Right renal cortex interstitium (tissue), 3 donors: ENCODE results near the gene STAMBPL1. TPM values are rescaled to one million over a fixed set of nuclear protein-coding genes. Genes with fewer than 3 reads are reported as not detected.
"Not testable (repeated sequence)": the region's sequence is repeated elsewhere in the genome, so short reads cannot be mapped to it uniquely, and the experiment has no call there.

Source experiments
- DNase-seq, 3 donors: peaks; one replicate each; pipeline ENCODE4 v3.0.0-alpha.2; 2013; ENCODE audit warnings: low read depth in 3 of 3, low spot score in 2 of 3
- polyA plus RNA-seq, 3 donors: library from polyadenylated mRNA; unstranded; fragments of 120-200 nt; gene quantifications; one replicate each; pipeline ENCODE4 v1.2.1, GENCODE V29; 2013; ENCODE audit not compliant: insufficient read length in 3 of 3

STAMBPL1 gene
- polyA plus RNA-seq, 3 donors: 1.7 to 2.0 (median 1.9) TPM

DNA sequence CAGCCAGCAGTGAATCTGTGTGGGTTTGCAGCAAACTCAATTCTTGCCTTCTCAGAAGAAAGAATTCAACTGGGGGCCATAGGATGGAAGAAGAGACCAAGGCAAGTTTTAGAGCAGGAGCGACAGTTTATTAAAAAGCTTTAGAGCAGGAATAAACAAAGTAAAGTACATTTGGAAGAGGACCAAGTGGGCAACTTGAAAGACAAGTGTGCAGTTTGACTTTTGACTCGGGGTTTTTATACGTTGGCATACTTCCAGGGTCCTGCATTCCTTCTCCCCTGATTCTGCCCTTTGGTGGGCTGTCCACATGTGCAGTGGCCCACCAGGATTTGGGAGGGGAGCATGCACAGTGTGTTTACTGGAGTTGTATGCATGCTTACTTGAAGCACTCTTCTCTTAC lies 25.4 kb upstream of the STAMBPL1 start:
- DNase-seq: no peak

DNA sequence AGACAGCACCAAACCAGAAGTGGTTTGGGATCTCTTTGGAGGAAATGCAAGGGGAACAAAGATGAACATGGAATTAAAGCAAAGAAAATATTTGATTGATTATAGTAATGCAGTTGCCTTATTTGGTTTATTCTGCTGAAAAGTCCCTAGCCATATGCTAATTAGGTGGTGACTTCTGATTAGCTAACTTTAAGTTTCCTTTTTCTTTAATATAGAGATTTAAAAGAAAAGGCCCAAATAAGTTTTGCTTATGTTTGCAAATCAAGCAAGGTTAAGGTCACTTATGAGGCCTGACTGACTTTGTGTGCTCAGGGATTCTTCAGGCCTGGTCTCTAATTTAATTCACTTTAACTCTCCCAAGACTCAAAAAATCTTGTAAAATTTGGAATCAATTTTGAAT lies 22.2 kb upstream of the STAMBPL1 start:
- DNase-seq: no peak

DNA sequence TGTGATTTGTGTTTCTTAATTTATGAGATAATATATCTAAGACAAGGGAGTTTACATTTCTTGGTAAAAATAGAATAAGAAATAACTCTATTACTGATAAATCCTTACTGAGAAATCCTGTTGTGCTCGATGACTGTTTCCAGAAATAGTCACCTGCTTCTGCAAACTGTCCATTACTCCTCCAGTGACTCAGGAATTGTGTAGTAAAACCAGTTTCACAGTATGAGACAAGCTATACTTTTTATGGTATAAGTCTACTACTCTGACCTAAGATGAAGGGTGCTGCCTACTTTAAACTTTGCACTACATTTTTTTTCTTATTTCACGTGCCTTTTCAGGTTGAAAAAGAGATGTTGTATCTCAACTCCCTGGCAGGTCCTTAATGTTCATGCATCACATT lies 21.6 kb upstream of the STAMBPL1 start:
- DNase-seq: no peak

DNA sequence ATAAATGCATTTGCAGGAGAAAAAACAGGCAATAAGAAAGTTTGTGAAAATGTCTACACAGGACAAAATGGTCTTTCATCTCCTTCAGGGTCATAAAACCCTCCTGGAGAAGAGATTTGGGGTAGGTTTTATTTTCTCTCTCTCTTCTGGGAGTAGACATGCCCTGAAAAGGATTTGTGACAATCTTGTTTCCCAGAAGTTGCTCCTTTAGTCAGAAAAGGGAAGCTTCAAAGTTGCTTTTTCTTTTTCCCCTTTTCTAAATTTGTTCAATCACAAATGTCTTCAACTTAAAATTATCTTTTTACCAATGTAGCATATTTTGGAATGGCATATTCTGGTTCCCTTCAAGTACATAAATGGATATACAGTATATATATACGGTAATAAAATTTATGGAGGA lies 19.0 kb upstream of the STAMBPL1 start:
- no peak for DNase-seq

DNA sequence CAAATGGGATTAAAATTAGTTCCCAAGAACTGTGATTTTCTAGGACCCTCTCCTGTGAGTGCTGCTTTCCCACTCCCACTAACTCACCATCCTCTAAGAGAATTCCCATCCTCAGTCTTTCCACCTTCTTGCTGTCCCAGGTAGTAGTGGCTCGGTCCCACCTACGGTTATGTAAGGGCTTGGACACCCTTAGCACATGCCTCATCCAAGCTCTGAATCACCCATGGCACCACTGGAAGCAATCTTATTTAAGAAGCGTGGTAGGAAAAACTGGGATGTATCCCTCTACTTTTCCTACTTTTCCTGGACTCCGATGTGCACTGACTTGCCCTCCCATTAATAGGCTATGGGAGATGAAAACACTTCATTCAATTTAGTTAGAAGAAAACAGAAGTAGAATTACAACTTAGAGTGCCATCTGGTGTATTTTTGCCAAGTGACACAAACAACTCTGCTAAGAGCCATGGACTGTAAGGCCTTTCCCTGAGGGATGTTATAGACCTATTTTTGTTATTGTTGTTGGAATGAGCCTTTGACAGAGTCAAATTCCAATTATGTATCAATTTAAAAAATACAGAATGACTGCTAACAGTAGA lies 14.7 kb upstream of the STAMBPL1 start:
- no peak for DNase-seq

DNA sequence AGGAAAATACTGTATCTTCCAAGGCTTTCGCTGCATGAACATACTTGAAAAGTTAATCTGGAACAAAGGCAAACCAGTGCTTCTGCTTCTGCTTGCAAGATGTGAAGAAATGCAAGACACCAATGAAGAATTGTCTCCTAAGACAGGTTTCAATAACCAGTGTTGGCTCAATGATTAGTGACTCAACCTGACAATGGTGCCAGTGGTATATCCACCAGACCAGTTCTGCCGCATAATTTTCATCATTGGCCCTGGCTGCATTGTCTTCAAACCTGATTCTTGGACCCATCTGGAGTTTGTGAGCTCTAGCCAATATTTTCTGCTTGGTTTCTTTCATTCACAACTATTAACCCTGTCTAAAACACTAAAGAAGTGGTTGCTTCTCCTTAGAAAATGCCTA lies 13.6 kb upstream of the STAMBPL1 start:
- no peak for DNase-seq

DNA sequence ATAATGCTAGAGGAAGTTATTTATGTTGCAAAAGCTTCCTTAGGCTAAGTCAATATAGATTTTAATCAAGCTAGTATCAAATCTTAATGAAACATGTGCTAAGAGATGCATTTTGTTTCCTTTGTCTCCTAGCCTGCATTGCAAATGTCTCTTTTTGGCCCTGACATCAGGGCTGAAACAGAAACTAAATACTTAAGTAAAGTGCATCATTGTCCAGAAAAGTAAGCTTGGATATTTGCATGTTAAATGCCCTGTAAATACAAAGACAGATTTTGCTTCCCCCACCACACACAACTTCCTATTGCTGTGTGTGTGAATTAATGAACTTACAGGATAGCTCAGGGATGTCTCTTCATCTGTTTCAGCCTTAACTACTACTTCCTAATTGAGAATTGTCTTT lies 10.0 kb upstream of the STAMBPL1 start:
- DNase-seq: no peak

DNA sequence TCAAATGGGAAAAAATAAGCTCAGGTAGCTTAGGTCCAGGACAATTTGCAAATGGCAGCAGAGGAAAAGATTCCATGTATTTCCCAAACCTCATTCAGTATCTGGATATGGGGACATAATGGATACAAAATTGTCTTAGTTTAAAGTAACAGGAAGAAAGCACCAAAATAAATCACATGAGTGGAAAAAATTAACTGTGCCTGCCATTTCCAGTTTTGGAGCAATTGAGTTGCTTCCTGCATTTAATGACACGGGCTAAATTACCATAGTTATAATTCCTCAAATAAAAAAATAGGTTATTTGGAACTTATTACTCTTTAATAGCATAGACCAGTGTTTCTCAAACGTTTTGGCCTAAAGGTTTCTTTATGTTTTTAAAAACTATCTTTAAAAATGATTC lies 6.3 kb upstream of the STAMBPL1 start:
- no peak for DNase-seq

DNA sequence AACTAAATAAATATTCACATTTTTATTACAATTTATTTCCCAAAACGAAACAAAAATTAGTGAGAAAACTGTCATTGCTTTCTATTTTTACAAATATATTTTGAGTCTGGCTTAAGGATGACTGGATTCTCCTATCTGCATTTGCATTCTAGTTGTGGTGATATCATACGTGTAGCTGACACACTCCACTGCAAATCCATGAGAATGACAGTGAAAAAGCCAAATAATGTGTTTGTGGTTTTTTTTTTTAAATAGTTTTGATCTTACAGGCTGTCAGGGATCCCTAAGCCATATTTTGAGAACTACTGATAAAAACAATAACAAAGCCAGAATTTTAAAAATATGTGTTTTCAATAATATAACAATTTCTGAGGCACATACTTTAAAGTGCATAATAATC lies 5.8 kb upstream of the STAMBPL1 start:
- DNase-seq: no peak

DNA sequence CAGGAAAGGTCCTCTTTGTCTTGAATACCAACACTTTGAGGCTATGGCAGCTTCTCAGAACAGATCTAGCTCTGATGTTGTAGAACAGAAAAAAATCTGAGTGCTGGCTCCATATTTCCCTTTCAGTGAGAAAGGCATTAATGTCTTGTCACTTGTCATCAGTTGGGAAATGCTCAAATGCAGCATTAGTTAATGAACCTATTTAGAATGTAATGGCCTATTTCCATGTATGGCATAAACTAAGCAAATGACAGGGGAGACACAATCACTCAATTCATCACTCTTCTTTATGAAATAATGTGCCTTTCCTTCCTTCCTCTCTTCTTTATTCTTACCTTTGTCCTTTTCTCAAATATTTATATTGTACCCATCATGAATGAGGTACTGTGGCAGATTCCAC lies 5.0 kb upstream of the STAMBPL1 start:
- DNase-seq: no peak

DNA sequence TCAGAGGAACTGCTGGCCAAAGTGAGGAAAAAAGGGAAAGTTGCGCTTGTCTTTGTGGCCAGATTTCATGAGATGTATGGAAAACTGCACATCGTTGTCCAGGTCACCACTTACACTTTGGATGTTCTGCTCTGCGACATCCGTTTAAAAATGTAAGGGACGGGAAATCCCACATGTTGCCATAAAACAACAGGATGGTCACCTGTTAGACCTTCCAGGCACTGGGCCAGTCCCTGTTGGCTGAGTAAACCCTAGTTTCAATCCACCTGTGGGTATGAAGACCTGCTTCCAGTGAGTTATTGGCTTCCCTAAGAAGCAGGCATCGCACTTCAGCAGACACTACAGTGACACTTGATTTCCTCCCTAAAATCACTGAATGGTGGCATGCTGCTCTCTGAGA lies 2.7 kb upstream of the STAMBPL1 start:
- no peak for DNase-seq

DNA sequence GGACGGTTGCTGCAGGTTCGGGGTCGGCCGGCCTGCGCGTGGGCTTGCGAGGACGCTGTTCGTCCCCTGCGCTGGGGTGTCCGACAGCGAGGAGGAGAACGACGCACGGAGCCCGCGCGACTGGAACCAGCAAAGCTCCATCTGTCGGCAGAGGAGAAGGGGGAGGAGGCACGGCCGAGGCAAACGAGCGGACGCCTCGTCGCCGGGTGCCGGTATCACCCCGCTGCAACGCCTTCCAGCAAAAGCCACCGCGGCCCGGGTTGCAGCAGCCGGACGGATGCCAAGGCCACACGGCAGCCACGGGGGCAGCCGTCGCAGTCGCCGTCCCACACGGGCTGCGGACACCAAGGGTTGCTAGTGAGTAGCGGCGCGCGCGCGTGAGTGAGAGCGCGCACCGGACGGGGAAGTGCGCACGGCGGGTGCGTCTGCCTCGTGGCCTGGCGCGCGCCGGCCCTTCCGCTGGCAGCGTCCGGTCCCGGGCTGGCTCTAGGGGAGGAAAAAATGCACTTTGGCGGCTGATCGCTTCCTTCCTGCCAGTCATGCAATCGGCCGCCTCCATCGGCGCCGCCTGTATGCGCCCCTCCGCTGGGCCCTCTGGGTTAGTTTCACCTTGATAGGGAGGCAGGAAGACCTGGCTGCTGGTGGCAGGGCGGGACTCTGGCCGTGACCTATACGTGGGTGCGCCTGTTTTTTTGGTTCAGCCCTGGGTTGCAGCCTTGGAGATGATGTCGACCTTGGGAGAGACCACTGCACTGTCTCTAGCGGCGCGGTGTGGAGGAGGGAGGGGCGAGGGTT lies 434 bp downstream of the STAMBPL1 start:
- DNase-seq: peak; percentile 47 to 56 (median 54)

DNA sequence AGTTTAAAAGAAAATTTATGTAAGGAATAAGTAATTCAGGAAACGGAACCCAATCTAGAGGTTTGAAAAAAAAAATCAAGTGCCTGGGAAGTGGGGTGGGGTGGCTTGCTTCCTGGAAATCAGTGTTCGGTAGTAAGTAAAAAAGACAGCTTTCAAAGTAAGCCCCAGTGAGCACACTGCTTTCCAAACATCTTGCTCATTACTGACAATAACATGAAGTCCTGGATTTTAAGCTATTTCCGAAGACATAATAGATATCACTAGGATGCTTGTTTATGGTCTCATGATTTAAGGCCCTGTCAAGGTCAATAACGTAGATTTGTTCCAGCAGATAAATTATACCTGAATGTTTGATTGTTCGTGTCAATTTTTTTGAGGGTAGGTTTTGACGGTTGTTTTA lies 1.3 kb downstream of the STAMBPL1 start:
- DNase-seq: no peak

DNA sequence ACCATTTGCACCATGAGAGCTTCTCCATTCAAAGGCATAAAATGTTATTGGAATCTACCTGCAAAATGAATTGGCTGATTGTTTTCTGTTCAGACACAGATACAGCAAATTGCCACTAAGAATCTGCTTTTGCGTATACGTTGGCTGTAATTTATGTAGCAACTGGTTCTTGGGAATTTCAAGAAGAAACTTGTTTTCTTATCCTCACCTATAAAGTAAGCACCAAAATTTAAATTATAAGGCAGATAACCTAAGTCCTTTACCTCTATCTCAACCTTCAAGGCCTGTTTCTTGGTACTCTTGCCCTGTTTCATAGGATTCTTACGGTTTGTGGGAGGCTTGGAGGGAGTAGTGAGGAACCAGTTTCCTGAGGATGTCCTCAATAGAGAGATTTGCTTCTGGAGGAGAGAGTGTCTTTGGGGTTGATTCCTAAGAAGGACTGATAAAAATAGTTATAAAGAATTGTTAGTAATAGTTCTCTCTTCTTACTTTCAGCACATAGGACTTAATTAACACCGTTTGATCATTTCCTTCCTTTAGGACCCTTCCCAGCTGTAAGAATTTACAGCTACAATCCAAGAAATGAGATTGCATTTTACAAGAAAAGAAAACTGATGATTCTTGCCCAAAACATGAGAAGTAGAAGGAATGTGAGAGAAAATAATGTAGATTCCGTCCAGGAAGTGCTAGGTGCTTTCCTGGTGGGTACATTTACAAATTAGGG lies 2.0 kb downstream of the STAMBPL1 start:
- no peak for DNase-seq

DNA sequence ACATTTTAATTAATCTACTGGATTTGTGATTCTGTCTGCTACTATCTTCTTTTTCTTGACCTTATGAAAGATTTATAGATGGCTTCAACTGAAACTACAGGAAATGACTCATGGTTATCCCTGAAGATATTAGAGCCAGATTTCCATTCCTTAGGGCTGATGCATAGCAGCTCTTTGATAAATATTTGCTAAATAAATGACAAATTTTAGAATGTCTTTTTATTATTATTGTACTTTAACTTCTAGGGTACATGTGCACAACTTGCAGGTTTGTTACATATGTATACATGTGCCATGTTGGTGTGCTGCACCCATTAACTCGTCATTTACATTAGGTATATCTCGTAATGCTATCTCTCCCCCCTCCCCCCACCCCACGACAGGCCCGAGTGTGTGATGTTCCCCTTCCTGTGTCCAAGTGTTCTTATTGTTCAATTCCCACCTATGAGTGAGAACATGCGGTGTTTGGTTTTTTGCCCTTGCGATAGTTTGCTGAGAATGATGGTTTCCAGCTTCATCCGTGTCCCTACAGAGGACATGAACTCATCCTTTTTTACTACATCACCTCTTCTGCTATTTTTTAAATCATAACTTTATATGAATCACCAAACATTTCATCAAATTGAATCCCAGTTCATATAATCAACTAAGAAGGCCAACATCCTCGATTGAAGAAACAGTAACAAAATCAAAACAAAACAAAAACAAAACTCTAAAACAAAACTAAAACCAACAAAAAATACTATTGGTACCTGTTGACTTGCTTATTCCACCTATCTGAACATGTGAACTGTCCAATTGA lies 2.8 kb downstream of the STAMBPL1 start:
- not testable (repeated sequence) for DNase-seq

DNA sequence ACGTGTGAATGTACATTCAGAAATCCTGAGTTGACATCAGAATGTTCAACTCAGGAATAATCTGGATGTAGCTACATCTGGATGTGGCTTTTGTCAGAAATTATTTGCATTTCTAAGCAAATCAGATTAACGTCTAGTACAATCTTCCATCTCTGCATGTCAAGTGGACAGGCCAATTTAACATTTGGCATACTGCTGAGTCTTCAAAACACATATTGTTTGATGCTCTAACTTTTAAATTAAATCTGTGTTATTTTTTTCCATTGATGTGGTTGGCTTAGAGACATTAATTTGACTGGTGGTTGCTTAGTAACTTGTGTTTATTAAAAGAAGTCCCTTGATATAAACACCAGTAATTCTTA lies 3.4 kb downstream of the STAMBPL1 start:
- DNase-seq: no peak

DNA sequence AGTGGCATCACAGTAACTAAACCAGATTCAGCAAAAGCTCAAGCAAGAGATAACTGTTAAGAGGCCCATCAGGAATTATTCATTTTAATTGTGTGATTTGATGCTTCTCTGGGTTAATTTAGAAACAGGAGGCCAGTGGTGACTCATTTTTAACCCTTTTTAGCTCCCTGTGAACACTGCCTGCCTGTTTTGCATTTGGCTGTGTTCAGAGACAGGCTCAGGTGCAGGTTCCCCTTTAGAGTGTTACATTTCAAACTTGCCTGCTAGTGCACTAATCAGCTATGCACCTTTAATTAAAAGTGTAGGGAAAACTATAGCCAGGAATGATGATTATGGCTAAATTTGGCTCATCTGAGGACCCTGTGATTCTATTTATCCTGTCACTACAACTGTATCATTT lies 6.5 kb downstream of the STAMBPL1 start:
- no peak for DNase-seq

DNA sequence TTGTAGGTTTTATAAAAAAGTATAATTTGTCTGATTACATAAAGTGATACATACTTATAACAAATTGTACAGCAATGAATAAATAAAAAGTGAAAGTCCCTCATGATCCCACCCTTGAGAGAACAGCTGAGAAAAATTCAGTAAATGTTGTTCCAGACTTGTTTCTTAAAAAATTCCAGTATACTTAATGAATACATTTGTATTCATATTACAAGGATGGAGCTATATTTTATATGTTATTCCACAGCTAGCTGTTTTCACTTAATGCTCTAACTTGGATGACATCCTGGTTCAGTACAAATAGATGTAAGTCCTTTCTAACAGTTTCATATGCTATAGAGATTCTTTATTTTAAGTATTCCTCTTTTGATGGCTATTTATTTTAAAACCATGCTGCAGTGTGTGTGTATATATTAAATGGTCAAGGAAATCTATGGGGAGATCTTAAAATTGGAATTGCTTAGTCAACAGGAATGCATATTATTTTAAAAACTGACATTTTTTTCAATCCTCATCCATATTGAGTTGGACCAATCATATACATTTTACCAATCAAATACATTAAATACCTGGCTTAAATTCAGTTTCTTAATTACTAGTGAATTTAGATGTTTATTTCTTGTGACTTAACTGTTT lies 8.9 kb downstream of the STAMBPL1 start:
- DNase-seq: no peak

DNA sequence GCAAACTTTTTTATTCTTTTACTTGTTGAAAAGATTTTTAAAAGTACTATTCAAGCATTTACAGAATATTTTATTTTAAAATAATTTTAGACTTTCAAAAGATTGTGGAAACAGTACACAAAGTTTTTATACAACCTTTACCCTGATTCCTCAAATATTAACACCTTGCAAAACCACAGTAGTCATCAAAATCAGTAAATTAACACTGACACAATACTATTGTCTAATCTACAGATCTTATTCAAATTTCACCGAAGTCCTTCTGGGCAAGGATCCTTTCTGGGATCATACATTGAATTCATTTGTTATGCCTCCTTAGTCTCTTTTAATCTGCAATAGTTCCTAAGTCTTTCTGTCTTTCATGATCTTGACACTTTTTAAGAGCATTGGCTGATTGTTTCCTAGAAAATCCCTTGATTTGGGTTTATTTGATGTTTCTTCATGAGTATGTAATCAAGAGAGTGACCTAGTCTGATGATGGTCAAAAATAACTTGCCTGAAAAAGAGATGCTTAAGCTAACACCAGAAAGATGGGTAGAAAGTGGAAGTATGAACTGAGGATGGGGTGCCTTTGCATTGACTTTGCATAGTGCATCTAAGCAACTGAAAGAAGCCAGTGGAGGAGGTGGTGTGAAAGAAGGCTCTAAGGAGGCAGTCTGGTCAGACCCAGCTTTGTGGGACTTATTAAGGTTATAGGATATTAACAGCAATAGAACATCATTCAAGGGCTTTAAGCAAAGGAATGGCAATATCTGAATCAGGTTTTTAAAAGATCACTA lies 9.7 kb downstream of the STAMBPL1 start:
- no peak for DNase-seq
